Measurements from ENCODE around the gene GRIN2A.

DNA sequence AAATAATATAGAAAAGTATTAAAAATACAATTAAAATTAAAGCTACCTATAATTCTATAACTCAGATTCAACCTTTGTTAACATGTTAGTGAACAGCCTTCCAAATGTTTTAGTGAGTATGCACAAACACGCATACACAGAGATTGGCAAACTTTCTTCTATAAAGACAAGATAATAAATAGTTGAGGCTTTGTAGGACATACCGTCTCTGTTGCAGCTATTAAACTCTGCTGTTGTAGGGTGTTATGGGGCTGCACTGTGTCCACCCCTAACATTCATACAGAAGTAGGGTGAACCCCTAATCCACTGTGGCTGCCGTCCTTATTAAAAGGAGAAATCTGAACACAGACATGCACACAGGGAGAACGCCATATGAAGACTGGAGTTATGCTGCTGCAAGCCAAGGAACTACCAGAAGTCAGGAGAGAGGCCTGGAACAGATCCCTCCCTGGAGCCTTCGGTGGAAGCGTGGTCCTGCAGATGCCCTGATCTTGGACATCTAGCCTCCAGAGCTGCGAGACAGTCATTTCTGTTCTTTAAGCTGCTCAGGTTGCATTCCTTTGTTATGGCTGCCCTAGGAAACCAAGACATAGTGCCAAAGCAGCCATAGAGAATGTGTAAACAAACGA lies 383.2 kb downstream of the GRIN2A start:
- no peak for TF ChIP-seq FOSL2 (IDR thresholded peaks at IDR 0.05)
- TF ChIP-seq FOSL2 (CRISPR knock-in tag; IDR thresholded peaks at IDR 0.05), result no peak
- TF ChIP-seq CEBPB (IDR thresholded peaks at IDR 0.05), result no peak
